GM12891 (cell line): Measurements from ENCODE around the gene GRIK4.

Source experiments
- POLR2A ChIP-seq: IDR thresholded peaks from 2 replicates; pipeline ENCODE4 v1.6.1; 2011; ENCODE audit warnings: low read depth, low read length, control low read depth
- POLR2AphosphoS5 ChIP-seq: IDR thresholded peaks from 2 replicates; pipeline ENCODE4 v1.6.1; 2011; ENCODE audit warnings: low read depth, low read length, control low read depth
- TAF1 ChIP-seq: IDR thresholded peaks from 2 replicates; pipeline ENCODE4 v1.6.1; 2011; ENCODE audit warnings: low read depth, low read length, control low read depth

DNA sequence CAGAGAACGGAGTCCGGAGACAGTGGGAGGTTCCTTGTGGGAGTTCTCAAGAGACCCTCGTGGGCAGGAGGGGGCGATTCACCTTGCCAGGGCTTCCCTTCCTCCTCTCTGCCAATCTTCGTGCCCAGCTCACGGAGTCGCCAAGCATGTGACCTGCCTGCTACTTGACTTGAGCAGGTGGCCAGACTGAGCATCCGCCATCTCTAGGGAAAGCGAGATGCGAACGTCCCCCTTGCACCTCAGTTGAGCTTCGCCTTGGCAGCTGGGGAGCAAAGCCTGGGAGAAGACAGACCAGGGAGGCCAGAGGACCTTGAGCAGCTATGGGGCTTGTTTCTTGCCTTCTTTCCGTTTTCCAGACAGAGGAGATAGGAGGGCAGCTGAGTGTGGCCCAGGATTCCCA lies 123.2 kb downstream of the GRIK4 start:
- TF ChIP-seq POLR2A: no peak
- no peak for TF ChIP-seq POLR2AphosphoS5
- no peak for TF ChIP-seq TAF1
